GM21528 (cell line): ENCODE measurements around the gene SLC22A1.
"Not testable (repeated sequence)": the region's sequence is repeated elsewhere in the genome, so short reads cannot be mapped to it uniquely, and the experiment has no call there.

Experiments
- ATAC-seq: cut with Tn5 transposase; IDR thresholded peaks from one replicate; pipeline ENCODE4 v1.9.1; 2021; ENCODE audit warnings: mild to moderate bottlenecking, moderate library complexity; ENCODE audit not compliant: unreplicated experiment, low FRiP score

SLC22A1 gene

DNA sequence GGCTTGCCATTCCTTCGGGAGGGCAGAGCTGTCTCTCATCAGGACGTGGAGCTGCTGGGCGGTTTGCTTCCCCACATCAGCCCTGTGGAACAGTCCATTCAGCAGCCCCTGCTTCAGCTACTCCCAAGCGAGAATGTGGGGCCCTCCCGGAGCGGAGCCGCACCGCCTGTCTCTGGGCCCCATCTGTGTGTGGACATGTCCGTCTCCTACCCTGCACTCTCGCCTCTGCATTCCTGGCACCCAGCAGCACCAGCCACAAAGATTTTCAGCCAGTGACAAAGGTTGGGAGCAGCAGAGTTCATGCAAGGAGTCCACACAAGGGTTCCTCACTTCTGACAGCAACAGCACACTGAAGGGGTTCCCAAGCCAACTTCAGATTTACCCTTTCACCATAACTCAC, 29.0 kb upstream of the SLC22A1 start:
- ATAC-seq, result no peak

DNA sequence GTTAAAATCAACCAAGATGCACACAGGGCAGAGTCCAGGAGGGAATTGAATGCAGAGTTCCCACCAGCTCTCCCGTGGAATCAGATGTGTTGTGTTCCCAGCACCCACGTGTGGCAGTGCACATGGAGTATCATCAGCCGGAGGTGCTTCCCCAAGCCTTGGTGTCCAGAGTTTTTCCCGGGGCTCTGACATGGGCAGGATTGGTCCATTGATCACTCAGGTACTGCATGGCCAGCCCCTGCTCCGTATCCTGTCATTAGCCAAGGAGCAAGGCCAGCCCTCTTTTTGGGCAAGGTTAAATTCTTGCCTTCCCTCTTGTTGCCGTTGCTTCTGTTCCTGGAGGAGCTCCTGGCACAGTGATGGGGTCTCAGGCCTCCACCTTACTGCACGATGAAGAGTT, 28.6 kb upstream of the SLC22A1 start:
- ATAC-seq, result no peak

DNA sequence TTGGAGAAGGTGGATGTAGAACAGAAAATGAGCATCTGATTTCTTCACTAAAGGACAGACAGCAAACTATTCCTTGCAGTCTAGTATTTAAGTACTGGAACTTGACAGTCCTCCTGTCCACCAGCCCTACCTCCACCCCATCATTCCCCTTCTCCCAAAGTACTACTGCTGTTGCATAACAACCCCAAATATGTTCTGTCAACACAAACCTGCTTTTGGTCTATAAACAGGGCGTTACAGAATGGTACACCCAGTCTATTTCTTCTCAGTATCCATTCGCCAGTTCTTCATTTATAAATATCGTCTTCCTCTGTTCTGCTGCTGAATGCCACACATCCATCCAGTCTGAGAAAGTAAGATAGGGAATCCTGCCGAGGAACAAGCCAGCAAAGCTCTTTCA, 27.7 kb upstream of the SLC22A1 start:
- no peak for ATAC-seq

- ATAC-seq, result no peak
Observed at GRCh38 chr6:160095146-160095845, 26.3 kb upstream of the SLC22A1 start.

GRCh38 chr6:160101277-160102205, 20.1 kb upstream of the SLC22A1 start:
- ATAC-seq, result no peak

DNA sequence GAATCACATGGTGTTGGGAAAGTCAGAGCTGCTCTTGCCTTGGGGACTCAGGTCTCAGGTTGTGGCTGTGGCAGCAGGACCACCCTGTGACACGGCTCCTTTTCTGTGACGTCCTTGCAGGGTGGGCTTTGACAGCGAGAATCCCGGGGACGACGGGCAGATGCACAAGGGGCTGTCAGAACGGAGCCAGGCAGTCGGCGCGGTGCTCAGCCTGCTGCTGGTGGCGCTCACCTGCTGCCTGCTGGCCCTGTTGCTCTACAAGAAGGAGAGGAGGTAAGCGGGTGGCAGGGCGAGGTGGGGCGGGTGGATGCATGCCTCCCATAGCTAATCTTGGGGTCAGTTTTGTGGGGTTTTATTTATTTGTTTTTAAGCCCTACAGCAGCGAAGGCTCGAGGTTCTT, 19.2 kb upstream of the SLC22A1 start:
- ATAC-seq, result no peak

- ATAC-seq, result no peak
Observed at GRCh38 chr6:160102956-160103824, 18.4 kb upstream of the SLC22A1 start.

GRCh38 chr6:160103825-160104100, 17.9 kb upstream of the SLC22A1 start:
- no peak for ATAC-seq

DNA sequence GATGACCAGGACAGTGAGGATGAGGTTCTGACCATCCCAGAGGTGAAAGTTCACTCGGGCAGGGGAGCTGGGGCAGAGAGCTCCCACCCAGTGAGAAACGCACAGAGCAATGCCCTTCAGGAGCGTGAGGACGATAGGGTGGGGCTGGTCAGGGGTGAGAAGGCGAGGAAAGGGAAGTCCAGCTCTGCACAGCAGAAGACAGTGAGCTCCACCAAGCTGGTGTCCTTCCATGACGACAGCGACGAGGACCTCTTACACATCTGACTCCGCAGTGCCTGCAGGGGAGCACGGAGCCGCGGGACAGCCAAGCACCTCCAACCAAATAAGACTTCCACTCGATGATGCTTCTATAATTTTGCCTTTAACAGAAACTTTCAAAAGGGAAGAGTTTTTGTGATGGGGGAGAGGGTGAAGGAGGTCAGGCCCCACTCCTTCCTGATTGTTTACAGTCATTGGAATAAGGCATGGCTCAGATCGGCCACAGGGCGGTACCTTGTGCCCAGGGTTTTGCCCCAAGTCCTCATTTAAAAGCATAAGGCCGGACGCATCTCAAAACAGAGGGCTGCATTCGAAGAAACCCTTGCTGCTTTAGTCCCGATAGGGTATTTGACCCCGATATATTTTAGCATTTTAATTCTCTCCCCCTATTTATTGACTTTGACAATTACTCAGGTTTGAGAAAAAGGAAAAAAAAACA, 16.6 kb upstream of the SLC22A1 start:
- no peak for ATAC-seq

GRCh38 chr6:160106010-160106409, 15.6 kb upstream of the SLC22A1 start:
- no peak for ATAC-seq

DNA sequence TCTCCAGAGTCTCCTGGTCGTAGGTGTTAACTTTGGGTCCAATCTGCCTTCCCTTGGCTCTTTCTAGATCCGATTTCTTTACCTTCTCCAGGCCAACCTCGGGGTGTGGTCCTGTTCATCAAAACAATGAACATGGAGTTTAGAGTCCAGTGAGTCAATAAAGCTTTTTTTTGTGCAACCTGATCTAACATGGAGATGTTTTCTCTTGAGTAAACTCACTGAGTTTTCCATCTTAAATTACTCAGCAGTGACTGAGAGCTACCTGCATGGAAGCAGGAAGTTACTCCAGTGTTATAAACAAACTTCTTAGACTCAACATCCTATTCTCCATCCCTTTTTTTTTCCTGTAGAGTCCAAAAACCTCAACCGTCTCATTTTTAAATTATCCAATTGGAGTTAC, 14.9 kb upstream of the SLC22A1 start:
- no peak for ATAC-seq

- ATAC-seq, result no peak
Observed at GRCh38 chr6:160108077-160108476, 13.5 kb upstream of the SLC22A1 start.

GRCh38 chr6:160110586-160111123, 11.0 kb upstream of the SLC22A1 start:
- ATAC-seq, result no peak

GRCh38 chr6:160111806-160112205, 9.8 kb upstream of the SLC22A1 start:
- no peak for ATAC-seq

DNA sequence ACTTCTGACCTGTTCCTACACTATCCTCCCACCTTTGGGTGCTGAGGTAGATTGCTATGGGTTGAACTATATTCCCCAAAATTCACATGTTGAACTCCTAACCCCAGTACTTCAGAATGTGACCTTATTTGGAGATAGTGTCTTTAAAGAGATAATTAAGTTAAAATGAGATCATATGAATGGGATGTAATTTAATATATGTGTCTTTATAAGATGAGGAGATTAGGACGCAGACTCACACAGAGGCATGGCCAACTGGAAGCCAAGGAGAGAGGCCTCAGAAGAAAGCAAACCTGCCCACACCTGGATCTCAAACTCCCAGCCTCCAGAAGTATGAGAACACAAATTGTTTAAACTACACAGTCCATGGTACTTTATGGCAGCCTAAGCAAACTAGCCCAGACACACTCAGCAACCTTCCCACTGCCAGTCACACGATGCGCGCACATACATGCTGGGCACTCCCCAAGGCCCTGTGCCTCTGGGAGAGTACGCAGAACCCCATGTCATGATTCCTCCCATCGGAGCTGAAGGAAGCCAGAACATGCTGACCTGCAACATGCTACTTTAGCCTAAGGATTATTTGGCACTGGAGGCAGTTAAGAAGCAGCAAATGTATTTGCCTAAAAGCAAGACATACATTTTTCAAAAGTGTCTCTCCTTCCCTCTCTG, 8.9 kb upstream of the SLC22A1 start:
- no peak for ATAC-seq

DNA sequence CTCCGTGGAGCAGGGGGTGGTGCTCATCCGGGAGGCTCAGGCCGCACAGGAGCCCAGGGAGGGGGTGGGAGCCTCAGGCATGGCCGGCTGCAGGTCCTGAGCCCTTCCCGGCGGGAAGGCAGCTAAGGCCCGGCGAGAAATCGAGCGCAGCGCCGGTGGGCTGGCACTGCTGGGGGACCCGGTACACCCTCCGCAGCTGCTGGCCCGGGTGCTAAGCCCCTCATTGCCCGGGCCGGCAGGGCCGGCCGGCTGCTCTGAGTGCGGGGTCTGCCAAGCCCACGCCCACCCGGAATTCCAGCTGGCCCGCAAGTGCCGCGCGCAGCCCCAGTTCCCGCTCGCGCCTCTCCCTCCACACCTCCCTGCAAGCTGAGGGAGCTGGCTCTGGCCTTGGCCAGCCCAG, 7.1 kb upstream of the SLC22A1 start:
- not testable (repeated sequence) for ATAC-seq

- ATAC-seq, result no peak
Observed at GRCh38 chr6:160115421-160115820, 6.2 kb upstream of the SLC22A1 start.

DNA sequence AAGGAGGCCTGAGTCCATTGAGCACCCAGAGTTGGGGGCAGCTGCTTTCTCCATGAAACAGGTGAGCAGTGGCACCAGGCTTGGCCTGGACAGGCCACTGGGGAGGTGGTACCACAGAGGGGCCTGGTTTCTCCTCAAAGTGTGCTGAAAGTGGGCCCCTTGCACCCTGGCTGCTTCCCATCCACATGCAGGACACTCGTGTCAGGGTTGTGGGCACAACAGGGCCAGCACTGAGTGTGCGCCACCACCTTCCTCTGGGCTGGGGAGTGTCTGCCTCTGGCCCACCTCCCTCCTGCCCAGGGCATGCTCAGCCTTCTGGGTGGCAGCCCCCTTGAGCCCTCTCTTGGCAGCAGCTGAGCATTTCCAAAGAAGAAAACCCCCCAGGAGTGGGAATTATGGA, 5.2 kb upstream of the SLC22A1 start:
- ATAC-seq, result no peak

GRCh38 chr6:160117137-160117536, 4.5 kb upstream of the SLC22A1 start:
- ATAC-seq, result no peak
